Smooth muscle cell (in vitro differentiated cells): ENCODE data around the gene CHST8. TPM values are rescaled to one million over a fixed set of nuclear protein-coding genes. Genes with fewer than 3 reads are reported as not detected.

Source experiments
- DNase-seq: peaks from one replicate; lab custom pipeline; 2025; ENCODE audit not compliant: unreplicated experiment; lab: John Stamatoyannopoulos, UW
- H2AFZ ChIP-seq: fragments of 200-600 bp; sonication (generic); 2 replicates; pipeline ENCODE4 v1.6.0; 2016; ENCODE audit warnings: antibody characterized with exemption, low read depth, mild to moderate bottlenecking
- H3F3A ChIP-seq: fragments of 200-600 bp; sonication (generic); 2 replicates; pipeline ENCODE4 v1.6.0; 2017; ENCODE audit warnings: antibody characterized with exemption, low read depth
- H3K27ac ChIP-seq: fragments of 200-600 bp; sonication (generic); 2 replicates; pipeline ENCODE4 v1.5.1; 2016; ENCODE audit warnings: low read depth, mild to moderate bottlenecking
- H3K27me3 ChIP-seq: fragments of 200-600 bp; sonication (generic); 2 replicates; pipeline ENCODE4 v1.6.1; 2016; ENCODE audit warnings: low read depth, mild to moderate bottlenecking
- H3K36me3 ChIP-seq: fragments of 200-600 bp; sonication (generic); 2 replicates; pipeline ENCODE4 v1.5.1; 2016; ENCODE audit warnings: low read depth
- H3K4me1 ChIP-seq: fragments of 200-600 bp; sonication (generic); 2 replicates; pipeline ENCODE4 v1.5.1; 2016; ENCODE audit warnings: low read depth
- H3K4me2 ChIP-seq: fragments of 200-600 bp; sonication (generic); 2 replicates; pipeline ENCODE4 v1.6.0; 2016; ENCODE audit warnings: mild to moderate bottlenecking
- H3K4me3 ChIP-seq: fragments of 200-600 bp; sonication (generic); 2 replicates; pipeline ENCODE4 v1.5.1; 2016; ENCODE audit warnings: mild to moderate bottlenecking
- H3K79me2 ChIP-seq: fragments of 200-600 bp; sonication (generic); 2 replicates; pipeline ENCODE4 v1.6.0; 2016; ENCODE audit warnings: low read depth, mild to moderate bottlenecking
- H3K9ac ChIP-seq: fragments of 200-600 bp; sonication (generic); 2 replicates; pipeline ENCODE4 v1.6.0; 2016; ENCODE audit warnings: low read depth
- H3K9me3 ChIP-seq: fragments of 200-600 bp; sonication (generic); replicated peaks from 2 replicates; pipeline ENCODE4 v1.5.1; 2016; ENCODE audit warnings: low read depth
- H4K20me1 ChIP-seq: fragments of 200-600 bp; sonication (generic); 2 replicates; pipeline ENCODE4 v1.6.0; 2016; ENCODE audit warnings: low read depth
- WGBS: methylation state at CpG from one replicate; pipeline ENCODE4 v1.1.7; 2016; ENCODE audit warnings: low lambda C conversion rate; 5-methylcytosine and 5-hydroxymethylcytosine counted together
- polyA plus RNA-seq: library from polyadenylated mRNA; unstranded; fragments of >200 nt; fragmentation: Nextera tagmentation; extraction: Ambion mirVana; gene quantifications from 2 replicates; pipeline ENCODE4 v1.2.1, GENCODE V29; 2016
- total RNA-seq: library from RNA; depleted of rRNA; stranded (reverse); fragments of >200 nt; gene quantifications from 2 replicates; pipeline ENCODE4 v1.2.3, GENCODE V29; 2014
- TF ChIP-seq, protein P1 (sequence below): fragments of 200-600 bp; sonication (generic); IDR thresholded peaks from 2 replicates; pipeline ENCODE4 v1.5.1; 2017; ENCODE audit warnings: borderline replicate concordance, mild to moderate bottlenecking, antibody characterized with exemption; ENCODE audit not compliant: insufficient read depth, poor library complexity, severe bottlenecking

CHST8 gene
- total and polyA plus RNA-seq, 2 experiments from 2014 or later = not detected

DNA sequence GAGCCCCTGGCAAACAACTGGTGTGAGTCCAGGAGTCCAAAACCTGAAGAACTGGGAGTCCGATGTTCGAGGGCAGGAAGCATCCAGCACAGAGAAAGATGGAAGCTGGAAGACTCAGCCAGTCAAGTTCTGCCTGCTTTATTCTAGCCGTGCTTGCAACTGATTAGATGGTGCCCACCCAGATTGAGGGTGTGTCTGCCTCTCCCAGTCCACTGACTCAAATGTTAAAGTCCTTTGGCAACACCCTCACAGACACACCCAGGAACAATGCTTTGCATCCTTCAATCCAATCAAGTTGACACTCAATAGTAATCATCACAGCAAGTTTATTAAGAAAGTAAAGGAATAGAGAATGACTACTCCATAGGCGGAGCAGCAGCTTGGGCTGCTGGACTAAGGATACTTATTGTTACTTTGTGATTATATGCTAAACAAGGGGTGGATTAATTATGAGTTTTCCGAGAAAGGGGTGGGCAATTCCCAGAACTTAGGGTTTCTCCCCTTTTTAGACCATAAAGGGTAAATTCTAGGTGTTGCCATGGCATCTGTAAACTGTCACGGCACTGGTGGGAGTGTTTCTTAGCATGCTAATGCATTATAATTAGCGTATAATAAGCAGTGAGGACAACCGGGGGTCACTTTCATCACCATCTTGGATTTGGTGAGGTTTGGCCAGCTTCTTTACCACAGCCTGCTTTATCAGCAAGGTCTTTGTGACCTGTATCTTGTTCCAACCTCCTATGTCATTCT lies 109.3 kb downstream of the CHST8 start:
- Histone ChIP-seq H3K9ac (no peak overlapping the region), H3K27ac (no peak overlapping the region), H3K4me3 (no peak overlapping the region), H3K79me2 (no peaks in the 10 kb centered on the region), H3F3A (no peaks in the 10 kb centered on the region), H2AFZ (no peak overlapping the region), H4K20me1 (no peaks in the 10 kb centered on the region), H3K4me1 (no peaks in the 10 kb centered on the region), H3K27me3 (no peaks in the 10 kb centered on the region), H3K36me3 (no peaks in the 10 kb centered on the region), H3K9me3 (no peaks in the 10 kb centered on the region), H3K4me2 (no peak overlapping the region)
- TF ChIP-seq, protein P1, sequence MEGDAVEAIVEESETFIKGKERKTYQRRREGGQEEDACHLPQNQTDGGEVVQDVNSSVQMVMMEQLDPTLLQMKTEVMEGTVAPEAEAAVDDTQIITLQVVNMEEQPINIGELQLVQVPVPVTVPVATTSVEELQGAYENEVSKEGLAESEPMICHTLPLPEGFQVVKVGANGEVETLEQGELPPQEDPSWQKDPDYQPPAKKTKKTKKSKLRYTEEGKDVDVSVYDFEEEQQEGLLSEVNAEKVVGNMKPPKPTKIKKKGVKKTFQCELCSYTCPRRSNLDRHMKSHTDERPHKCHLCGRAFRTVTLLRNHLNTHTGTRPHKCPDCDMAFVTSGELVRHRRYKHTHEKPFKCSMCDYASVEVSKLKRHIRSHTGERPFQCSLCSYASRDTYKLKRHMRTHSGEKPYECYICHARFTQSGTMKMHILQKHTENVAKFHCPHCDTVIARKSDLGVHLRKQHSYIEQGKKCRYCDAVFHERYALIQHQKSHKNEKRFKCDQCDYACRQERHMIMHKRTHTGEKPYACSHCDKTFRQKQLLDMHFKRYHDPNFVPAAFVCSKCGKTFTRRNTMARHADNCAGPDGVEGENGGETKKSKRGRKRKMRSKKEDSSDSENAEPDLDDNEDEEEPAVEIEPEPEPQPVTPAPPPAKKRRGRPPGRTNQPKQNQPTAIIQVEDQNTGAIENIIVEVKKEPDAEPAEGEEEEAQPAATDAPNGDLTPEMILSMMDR = no peak
- 85% methylated on average over 8 of the region's 8 CpGs for WGBS
- DNase-seq = no peak

DNA sequence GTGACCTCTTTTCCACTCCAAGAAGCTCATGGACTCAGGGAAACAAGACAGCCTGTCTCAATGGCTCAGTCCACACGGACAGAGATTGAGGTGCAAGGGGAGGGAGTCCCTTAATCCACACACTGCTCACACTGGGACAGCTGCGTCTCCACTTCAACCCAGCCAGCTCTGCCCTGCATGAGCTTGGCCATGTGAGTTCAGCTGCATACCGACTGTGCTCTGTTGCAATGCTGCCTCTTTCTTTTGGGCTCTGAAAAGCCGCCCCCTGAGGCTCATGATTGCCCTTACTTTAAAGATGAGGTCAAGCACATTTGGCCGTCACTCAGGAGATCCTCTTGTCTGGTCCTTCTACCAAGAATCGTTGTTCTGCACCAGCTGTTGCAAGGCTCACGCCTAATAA lies 110.1 kb downstream of the CHST8 start:
- Histone ChIP-seq H3K4me1 (no peaks in the 10 kb centered on the region), H3K9me3 (no peaks in the 10 kb centered on the region), H3K4me2 (no peak overlapping the region), H3K79me2 (no peaks in the 10 kb centered on the region), H3K36me3 (no peaks in the 10 kb centered on the region), H2AFZ (no peak overlapping the region), H3K27me3 (no peaks in the 10 kb centered on the region), H3K4me3 (no peak overlapping the region), H4K20me1 (no peaks in the 10 kb centered on the region), H3K9ac (no peak overlapping the region), H3K27ac (no peak overlapping the region), H3F3A (no peaks in the 10 kb centered on the region)
- TF ChIP-seq, protein P1 = no peak
- WGBS = 74% methylated on average over 7 of the region's 7 CpGs
- no peak for DNase-seq

DNA sequence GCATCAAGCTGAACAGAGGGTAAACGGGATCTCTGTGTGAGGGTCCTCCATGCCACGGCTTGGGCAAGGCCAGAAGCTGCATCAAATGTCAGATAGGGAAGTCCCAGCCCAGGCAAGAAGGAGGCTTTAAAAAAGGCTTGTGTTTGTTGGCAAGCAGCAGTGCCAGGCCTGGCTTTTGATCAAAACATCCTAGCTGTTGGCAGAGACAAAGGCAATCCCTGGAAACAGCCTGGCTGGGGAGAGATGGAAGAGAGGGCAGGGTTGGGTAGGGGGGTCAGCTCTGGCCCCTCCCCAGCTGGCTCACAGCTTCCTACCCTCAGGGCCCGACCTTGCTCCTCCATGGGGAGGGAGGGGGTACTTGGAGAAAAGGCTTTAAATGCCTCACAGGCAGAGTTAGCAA lies 113.2 kb downstream of the CHST8 start:
- no peaks in the 10 kb centered on the region for H3K79me2 ChIP-seq
- no peak overlapping the region for H3K27ac ChIP-seq
- no peaks in the 10 kb centered on the region for H3F3A ChIP-seq
- H3K9ac ChIP-seq = no peak overlapping the region
- TF ChIP-seq, protein P1 = no peak
- no peak overlapping the region for H3K4me3 ChIP-seq
- DNase-seq = no peak
- H3K4me1 ChIP-seq = no peaks in the 10 kb centered on the region
- H3K36me3 ChIP-seq = no peaks in the 10 kb centered on the region
- no peak overlapping the region for H3K4me2 ChIP-seq
- H3K9me3 ChIP-seq = no peaks in the 10 kb centered on the region
- H4K20me1 ChIP-seq = no peaks in the 10 kb centered on the region
- WGBS = 59% methylated on average over 3 of the region's 3 CpGs
- no peaks in the 10 kb centered on the region for H3K27me3 ChIP-seq
- H2AFZ ChIP-seq = no peak overlapping the region

DNA sequence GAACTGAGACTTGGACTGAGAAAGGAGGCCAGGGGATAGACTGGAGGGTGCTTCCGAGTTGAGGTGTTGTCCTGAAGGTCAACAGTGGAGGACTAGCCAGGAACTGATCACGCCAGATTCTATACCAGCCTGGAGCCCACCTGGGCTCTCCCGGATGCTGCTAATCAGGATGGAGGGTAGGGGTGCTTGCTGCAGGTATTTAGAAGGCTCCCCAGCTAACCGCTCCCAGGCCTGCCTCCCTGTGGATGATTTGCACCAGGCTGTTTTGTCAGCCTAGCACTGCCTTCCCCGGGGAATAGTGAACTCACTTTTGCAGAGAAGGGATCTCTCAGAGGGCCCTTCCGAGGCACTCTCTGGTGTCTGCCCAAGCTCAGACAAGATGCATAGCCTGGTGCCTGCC lies 114.4 kb downstream of the CHST8 start:
- TF ChIP-seq, protein P1 = no peak
- Histone ChIP-seq H3K9ac (no peak overlapping the region), H3K4me3 (no peak overlapping the region), H3K27me3 (no peaks in the 10 kb centered on the region), H3K36me3 (no peaks in the 10 kb centered on the region), H3K9me3 (no peaks in the 10 kb centered on the region), H3K79me2 (no peaks in the 10 kb centered on the region), H4K20me1 (no peaks in the 10 kb centered on the region), H2AFZ (no peak overlapping the region), H3K27ac (no peak overlapping the region), H3K4me1 (no peaks in the 10 kb centered on the region), H3F3A (no peaks in the 10 kb centered on the region), H3K4me2 (no peak overlapping the region)
- 74% methylated on average over 6 of the region's 6 CpGs for WGBS
- no peak for DNase-seq
